NCI-H2029 (cell line): ENCODE measurements around the gene APOD.
A peak's percentile ranks its signal among the peaks of the same experiment; 100 is the strongest.

Source experiments
- DNase-seq: peaks from one replicate; lab custom pipeline; 2025; lab: John Stamatoyannopoulos, UW

The APOD gene

DNA sequence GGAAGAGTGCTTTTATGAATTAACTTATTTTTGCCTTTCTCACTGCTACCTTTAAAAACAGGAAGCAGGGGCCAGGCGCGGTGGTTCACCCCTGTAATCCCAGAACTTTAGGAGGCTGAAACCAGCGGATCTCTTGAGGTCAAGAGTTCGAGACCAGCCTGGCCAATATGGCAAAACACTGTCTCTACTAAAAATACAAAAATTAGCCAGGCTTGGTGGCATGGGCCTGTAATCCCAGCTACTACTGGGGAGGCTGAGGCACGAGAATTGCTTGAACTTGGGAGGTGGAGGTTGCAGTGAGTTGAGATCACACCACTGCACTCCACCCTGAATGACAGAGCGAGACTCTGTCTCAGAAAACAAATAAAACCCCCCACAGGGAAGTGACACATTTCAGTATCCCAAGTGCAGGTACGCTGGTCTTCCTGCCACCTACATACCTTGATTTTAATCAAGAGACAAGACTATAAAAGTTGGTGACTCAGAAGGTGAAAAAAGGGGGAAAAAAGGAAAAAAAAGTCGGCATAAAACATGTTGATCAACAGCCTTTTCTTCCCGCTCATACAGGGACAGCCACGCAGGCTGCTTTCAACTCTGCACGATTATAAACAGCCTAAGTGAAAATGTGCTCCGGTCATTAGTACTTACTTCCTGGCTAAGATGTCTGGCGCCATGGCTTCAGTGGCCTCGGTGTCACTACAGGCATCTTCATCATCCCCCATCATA lies 59.4 kb downstream of the APOD start:
- DNase-seq = no peak

- DNase-seq = peak; percentile 18
Measured at GRCh38 chr3:195522254-195523023, 61.3 kb downstream of the APOD start.
